Measurements from ENCODE around the gene CDADC1.

The CDADC1 gene

GRCh38 chr13:49304356-49304755 lies 56.6 kb downstream of the CDADC1 start:
- Histone ChIP-seq H3K27ac (no peak overlapping the region), H3K4me1 (ENCODE audit: control insufficient read depth in 1 of 2, insufficient read depth in 1 of 2, low read depth in 1 of 2, low read length in 1 of 2) (peaks cover 6 to 8% of the 10 kb centered on the region in 2 experiments), H3K9me3 (no peaks in the 10 kb centered on the region), H3K4me3 (ENCODE audit: low read depth in 1 of 2, low read length in 1 of 2) (no peak overlapping the region), H3K27me3 (no peaks in the 10 kb centered on the region), H3K36me3 (peaks cover 5% of the 10 kb centered on the region)
- TF ChIP-seq CTCF (IDR thresholded peaks at IDR 0.05) = no peak

DNA sequence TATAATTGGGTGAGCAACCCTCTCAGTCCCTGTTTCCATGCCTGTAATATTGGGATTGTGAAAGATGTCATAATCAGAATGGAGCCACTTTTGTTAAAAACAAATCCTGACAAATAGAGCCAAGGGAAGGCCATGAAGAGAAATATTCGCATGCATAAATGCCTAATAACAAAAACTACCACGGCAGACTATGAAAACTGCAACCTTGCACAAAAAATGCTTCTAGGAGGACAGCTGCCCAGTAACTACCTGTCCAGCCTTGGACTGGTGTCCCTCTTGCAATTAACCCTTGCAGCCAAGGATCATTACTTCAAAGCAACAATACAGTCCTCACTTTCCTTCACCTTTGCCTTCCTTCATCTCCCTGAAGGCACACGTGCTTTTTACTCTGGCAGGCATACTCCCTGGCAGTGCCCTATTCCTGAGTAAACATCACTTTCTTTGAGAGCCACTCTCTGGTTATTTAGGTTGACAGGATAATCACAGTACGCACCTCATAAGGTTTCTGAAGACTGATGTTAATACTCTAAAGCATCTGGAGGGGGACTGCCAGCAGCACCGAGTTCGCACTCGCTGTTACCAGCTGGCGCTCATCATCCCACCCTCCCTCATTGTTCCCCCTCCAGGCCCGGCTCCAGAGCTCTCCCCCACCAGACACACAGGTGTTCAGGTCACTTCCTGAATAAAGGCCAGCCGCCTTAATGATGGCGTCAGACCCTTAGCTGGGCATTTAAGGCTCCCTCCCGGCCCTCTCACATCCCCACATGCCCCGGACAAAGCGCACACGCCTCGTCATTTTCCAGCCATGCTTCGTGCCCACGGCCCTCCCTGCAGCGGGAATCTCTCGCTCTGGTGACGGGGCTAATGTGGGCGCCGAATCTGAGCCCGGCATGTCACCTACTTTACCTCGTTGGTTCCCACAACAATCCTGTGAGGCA lies 57.3 kb downstream of the CDADC1 start:
- Histone ChIP-seq H3K9me3 (no peaks in the 10 kb centered on the region), H3K4me1 (ENCODE audit: control insufficient read depth in 1 of 2, insufficient read depth in 1 of 2, low read depth in 1 of 2, low read length in 1 of 2) (peaks cover 6 to 8% of the 10 kb centered on the region in 2 experiments), H3K27me3 (no peaks in the 10 kb centered on the region), H3K36me3 (peaks cover 4% of the 10 kb centered on the region), H3K4me3 (ENCODE audit: low read depth in 1 of 2, low read length in 1 of 2) (no peak overlapping the region), H3K27ac (no peak overlapping the region)
- TF ChIP-seq CTCF (IDR thresholded peaks at IDR 0.05) = no peak

DNA sequence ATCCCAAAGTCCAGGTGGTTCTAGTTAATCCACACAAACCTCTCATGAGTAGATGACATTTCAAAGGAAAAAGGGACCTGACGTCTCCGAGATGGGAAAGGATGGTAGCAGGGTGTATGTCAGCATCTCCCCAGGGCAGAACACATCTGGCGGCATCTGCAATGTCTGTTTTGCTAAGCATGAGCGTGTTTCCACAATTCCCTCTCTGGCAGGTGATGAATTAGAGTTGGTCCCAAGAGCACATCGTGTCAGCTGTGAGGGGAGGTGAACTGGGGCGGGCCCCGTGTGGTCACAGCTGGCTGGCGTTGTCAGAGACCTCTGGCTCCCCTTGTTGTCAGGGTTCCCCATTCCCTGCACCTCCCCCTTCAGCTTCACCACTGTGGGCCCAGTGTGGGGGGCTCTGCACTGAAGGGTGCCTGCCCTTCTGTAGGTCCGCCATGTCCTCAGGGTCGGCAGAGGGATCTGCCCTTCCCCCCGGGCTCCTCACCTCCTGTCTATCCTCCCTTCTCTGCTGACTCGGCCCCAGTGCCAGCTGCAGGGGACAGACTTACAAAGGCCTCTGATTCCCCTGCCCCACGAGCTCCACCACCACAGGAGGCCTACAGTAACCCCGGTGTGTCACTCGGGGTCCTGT lies 58.2 kb downstream of the CDADC1 start:
- peaks cover 6 to 8% of the 10 kb centered on the region in 2 experiments for H3K4me1 ChIP-seq (ENCODE audit: control insufficient read depth in 1 of 2, insufficient read depth in 1 of 2, low read depth in 1 of 2, low read length in 1 of 2)

GRCh38 chr13:49307365-49307764 lies 59.6 kb downstream of the CDADC1 start:
- Histone ChIP-seq H3K4me3 (ENCODE audit: low read depth in 1 of 2, low read length in 1 of 2) (no peak overlapping the region), H3K27me3 (no peaks in the 10 kb centered on the region), H3K9me3 (no peaks in the 10 kb centered on the region), H3K36me3 (peaks cover 8% of the 10 kb centered on the region), H3K27ac (no peak overlapping the region), H3K4me1 (ENCODE audit: control insufficient read depth in 1 of 2, insufficient read depth in 1 of 2, low read depth in 1 of 2, low read length in 1 of 2) (no peaks in the 10 kb centered on the region)
- TF ChIP-seq CTCF (IDR thresholded peaks at IDR 0.05) = no peak

More for the DNA sequence above, 58.2 kb downstream of the CDADC1 start:
- no peak overlapping the region for H3K27ac ChIP-seq
- H3K4me3 ChIP-seq (ENCODE audit: low read depth in 1 of 2, low read length in 1 of 2) = no peak overlapping the region
- no peak for TF ChIP-seq CTCF (IDR thresholded peaks at IDR 0.05)
- H3K9me3 ChIP-seq = no peaks in the 10 kb centered on the region
- H3K36me3 ChIP-seq = peaks cover 8% of the 10 kb centered on the region
- no peaks in the 10 kb centered on the region for H3K27me3 ChIP-seq

DNA sequence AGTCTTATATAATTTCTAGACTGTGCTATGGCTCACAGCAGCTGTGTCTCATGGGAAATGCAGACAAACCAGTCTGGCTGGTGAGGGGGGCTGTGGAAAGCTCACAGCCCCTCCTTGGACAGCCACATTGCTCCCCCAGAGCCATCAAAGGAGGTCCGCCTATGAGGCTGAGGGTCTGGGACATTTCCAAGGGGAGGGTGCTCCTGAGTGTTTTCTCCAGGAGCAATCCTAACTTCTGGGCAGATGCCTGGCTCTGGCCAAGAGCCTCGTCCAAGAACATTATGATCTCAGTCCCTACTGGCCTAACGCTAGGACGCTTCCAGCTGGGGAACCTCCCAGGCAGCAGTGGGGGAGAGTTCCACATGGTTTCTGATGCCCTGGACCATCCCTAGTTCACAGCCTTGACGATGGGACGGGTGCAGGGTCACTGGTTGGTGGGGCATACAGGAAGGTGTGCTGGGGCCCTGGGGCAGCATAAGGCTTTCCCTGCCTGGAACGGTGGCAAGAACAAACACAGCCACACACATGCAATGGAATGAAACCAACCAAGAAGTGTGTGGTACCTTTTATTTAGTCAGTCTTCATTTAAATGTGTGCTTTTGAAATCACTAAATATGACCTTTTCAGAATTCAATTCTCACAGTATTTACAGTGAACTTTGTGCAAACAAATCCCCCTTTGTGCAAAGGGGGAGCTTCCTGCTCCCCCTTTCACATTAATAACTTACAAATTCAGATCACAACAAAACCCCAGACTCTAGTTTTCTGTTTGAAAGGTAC lies 60.6 kb downstream of the CDADC1 start:
- no peaks in the 10 kb centered on the region for H3K9me3 ChIP-seq
- no peak overlapping the region for H3K4me3 ChIP-seq (ENCODE audit: low read depth in 1 of 2, low read length in 1 of 2)
- H3K27ac ChIP-seq = no peak overlapping the region

More for the DNA sequence above, 60.6 kb downstream of the CDADC1 start:
- Histone ChIP-seq H3K4me1 (ENCODE audit: control insufficient read depth in 1 of 2, insufficient read depth in 1 of 2, low read depth in 1 of 2, low read length in 1 of 2) (no peaks in the 10 kb centered on the region), H3K27me3 (no peaks in the 10 kb centered on the region), H3K36me3 (peaks cover 8% of the 10 kb centered on the region)
- TF ChIP-seq CTCF (IDR thresholded peaks at IDR 0.05) = no peak

Measured in neutrophil (primary cell).